Mesodermal cell (in vitro differentiated cells): ENCODE results near the gene PRR16.
"Not testable (repeated sequence)": the region's sequence is repeated elsewhere in the genome, so short reads cannot be mapped to it uniquely, and the experiment has no call there.

ENCODE experiments used
- H3K27ac ChIP-seq: 2 replicates; pipeline ENCODE4 v1.7.0; 2013; ENCODE audit warnings: mild to moderate bottlenecking, low read depth, low read length, moderate library complexity; ENCODE audit not compliant: severe bottlenecking
- H3K36me3 ChIP-seq: 2 replicates; pipeline ENCODE4 v1.7.1; 2013; ENCODE audit warnings: mild to moderate bottlenecking, low read length, moderate library complexity; ENCODE audit not compliant: control insufficient read depth, insufficient read depth
- H3K4me1 ChIP-seq: one replicate; pipeline ENCODE4 v1.7.1; 2013; ENCODE audit warnings: mild to moderate bottlenecking, low read length; ENCODE audit not compliant: insufficient read depth, control insufficient read depth, poor library complexity, severe bottlenecking
- H3K4me3 ChIP-seq: 2 replicates; pipeline ENCODE4 v1.7.0; 2013; ENCODE audit warnings: low read length, control low read depth, mild to moderate bottlenecking; ENCODE audit not compliant: insufficient read depth, poor library complexity, severe bottlenecking; ENCODE audit errors: extremely low read depth
- H3K9me3 ChIP-seq: 2 replicates; pipeline ENCODE4 v1.7.1; 2013; ENCODE audit warnings: mild to moderate bottlenecking, low read length, moderate library complexity; ENCODE audit not compliant: control insufficient read depth
- WGBS, 2 experiments: methylation state at CpG; one replicate each; pipeline ENCODE4 v1.1.5; 2013; ENCODE audit warnings: missing lambda C conversion rate in 2 of 2; ENCODE audit not compliant: insufficient coverage in 2 of 2; 5-methylcytosine and 5-hydroxymethylcytosine counted together

PRR16 gene

GRCh38 chr5:120684213-120684612 is 220.1 kb downstream of the PRR16 start:
- Histone ChIP-seq H3K27ac (peak overlapping the region; percentile 29), H3K36me3 (no peaks in the 10 kb centered on the region), H3K4me1 (peaks cover 27% of the 10 kb centered on the region), H3K4me3 (no peak overlapping the region), H3K9me3 (no peaks in the 10 kb centered on the region)
- 100% methylated on average over 1 of the region's 2 CpGs for WGBS, 2 experiments

- 38 to 71% methylated on average over 1 of the region's 2 CpGs for WGBS, 2 experiments
- Histone ChIP-seq H3K4me1 (peaks cover 27% of the 10 kb centered on the region), H3K36me3 (no peaks in the 10 kb centered on the region), H3K27ac (no peak overlapping the region), H3K4me3 (no peak overlapping the region), H3K9me3 (no peaks in the 10 kb centered on the region)
Observed at GRCh38 chr5:120684749-120685415, 220.8 kb downstream of the PRR16 start.

DNA sequence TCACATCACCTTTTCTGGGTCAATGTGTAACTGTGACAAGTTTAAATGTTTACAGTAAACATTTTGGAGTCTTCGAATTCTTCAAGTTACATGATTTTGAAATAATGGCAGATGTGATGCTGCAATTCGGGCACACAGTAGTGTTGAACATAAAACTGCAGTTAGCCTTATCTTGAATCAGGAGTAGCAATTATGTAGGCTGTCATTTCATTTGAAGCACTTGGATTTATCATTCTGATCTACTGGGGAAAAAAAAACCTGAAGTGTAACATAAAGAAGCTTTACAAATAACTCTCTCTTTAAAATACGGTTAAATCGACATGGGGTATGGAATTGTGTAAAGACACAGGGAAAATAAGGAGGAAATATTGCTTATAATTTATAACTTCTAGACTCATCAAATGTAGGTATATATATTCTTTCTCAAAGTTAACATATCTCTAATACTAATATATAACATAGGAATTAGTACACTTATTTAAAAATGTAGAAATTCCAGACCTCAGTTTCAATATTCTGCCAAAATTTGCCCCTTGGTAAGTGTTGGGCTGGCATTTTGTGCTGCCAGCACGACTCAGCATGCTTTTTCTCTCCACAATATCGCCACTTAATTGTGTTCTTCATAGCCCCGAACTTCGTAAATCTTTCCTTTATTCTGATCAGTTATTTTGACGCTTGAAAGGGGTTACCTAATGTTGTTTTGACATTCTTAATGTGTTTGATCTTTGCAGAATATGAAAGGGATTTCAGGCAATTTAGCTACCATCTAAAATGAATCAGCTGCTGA is 226.7 kb downstream of the PRR16 start:
- WGBS, 2 experiments, result 71 to 84% methylated on average over 5 to 6 of the region's 9 CpGs
- no peak overlapping the region for H3K27ac ChIP-seq
- no peaks in the 10 kb centered on the region for H3K9me3 ChIP-seq
- no peak overlapping the region for H3K4me3 ChIP-seq
- H3K4me1 ChIP-seq, result no peaks in the 10 kb centered on the region
- H3K36me3 ChIP-seq, result no peaks in the 10 kb centered on the region

DNA sequence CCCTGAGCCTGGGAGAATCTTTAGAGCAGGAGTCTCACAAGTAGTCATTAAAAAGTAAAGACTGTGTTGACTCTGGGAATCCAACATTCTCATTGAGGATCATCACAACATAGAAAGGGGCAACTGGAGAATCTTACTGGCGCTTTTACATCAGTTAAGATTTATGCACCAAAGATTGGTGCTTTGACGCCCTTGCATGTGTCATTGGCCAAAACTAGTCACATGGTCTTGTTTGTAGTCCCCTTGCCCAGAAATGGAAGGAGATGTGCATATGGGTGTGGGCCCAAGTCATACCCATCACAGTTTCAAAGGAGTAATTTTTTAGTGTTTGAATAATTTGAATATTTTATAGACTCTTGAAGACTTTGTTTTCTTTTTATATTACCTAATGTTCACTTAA is 228.2 kb downstream of the PRR16 start:
- Histone ChIP-seq H3K36me3 (no peaks in the 10 kb centered on the region), H3K27ac (no peak overlapping the region), H3K4me1 (no peaks in the 10 kb centered on the region), H3K9me3 (no peaks in the 10 kb centered on the region), H3K4me3 (no peak overlapping the region)
- 94 to 100% methylated on average over 2 of the region's 2 CpGs for WGBS, 2 experiments

GRCh38 chr5:120695368-120695880 is 231.3 kb downstream of the PRR16 start:
- H3K36me3 ChIP-seq, result no peaks in the 10 kb centered on the region
- H3K9me3 ChIP-seq, result no peaks in the 10 kb centered on the region
- H3K4me3 ChIP-seq, result no peak overlapping the region
- H3K4me1 ChIP-seq, result no peaks in the 10 kb centered on the region
- WGBS, 2 experiments, result 90 to 93% methylated on average over 2 to 3 of the region's 4 CpGs
- H3K27ac ChIP-seq, result no peak overlapping the region

DNA sequence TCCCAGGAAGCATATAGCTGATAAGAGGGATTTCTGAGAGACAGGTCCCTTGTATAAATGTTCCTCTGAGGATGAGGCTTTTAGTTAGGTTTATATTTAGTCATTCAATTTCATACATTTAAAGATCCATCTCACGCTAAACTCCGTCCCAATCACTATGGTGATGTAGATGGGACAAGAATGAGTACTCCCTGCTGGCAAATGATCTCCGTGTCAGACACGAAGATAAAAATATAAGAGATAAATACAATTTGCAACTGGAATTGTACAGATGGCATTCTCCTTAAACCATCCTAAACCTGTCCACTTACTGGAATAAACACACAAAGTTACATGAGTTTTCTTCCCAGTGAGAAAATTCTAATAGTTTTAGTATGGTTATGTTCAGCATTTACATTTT is 233.0 kb downstream of the PRR16 start:
- Histone ChIP-seq H3K4me1 (no peaks in the 10 kb centered on the region), H3K27ac (no peak overlapping the region), H3K9me3 (no peaks in the 10 kb centered on the region), H3K36me3 (no peaks in the 10 kb centered on the region), H3K4me3 (no peak overlapping the region)
- WGBS, 2 experiments, result no CpG with 5 or more reads among the region's 4 CpGs

GRCh38 chr5:120697670-120698327 is 233.7 kb downstream of the PRR16 start:
- not testable (repeated sequence) for H3K36me3 ChIP-seq, H3K9me3 ChIP-seq, H3K27ac ChIP-seq, H3K4me3 ChIP-seq, H3K4me1 ChIP-seq
- WGBS, 2 experiments, result 49 to 55% methylated on average over 4 to 6 of the region's 13 CpGs

- H3K27ac ChIP-seq, H3K4me3 ChIP-seq, H3K4me1 ChIP-seq, H3K9me3 ChIP-seq, H3K36me3 ChIP-seq: not testable (repeated sequence)
- 59% methylated on average over 4 of the region's 12 CpGs; no CpG with 5 or more reads in 1 of the 2 experiments for whole genome bisulfite sequencing, 2 experiments
Observed at GRCh38 chr5:120700653-120701052, 236.6 kb downstream of the PRR16 start.

DNA sequence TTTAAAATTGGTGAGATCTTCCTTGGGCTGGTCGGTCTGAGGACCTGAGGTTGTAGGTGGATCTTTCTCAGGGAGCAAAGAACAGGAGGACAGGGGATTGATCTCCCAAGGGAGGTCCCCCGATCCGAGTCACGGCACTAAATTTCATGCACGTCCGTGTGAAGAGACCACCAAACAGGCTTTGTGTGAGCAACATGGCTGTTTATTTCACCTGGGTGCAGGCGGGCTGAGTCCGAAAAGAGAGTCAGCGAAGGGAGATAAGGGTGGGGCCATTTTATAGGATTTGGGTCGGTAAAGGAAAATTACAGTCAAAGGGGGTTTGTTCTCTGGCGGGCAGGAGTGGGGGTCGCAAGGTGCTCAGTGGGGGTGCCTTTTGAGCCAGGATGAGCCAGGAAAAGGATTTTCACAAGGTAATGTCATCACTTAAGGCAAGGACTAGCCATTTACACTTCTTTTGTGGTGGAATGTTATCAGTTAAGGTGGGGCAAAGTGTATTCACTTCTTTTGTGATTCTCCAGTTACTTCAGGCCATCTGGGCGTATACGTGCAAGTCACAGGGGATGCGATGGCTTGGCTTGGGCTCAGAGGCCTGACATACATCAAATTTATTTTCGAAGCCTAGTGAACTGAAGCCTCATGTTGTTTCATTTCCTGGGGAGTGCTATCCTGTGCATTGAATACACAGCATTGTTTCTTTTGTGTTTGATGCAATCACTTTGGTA is 238.9 kb downstream of the PRR16 start:
- not testable (repeated sequence) for H3K36me3 ChIP-seq, H3K4me1 ChIP-seq, H3K9me3 ChIP-seq, H3K27ac ChIP-seq, H3K4me3 ChIP-seq
- WGBS, 2 experiments, result 31 to 54% methylated on average over 4 of the region's 16 CpGs

DNA sequence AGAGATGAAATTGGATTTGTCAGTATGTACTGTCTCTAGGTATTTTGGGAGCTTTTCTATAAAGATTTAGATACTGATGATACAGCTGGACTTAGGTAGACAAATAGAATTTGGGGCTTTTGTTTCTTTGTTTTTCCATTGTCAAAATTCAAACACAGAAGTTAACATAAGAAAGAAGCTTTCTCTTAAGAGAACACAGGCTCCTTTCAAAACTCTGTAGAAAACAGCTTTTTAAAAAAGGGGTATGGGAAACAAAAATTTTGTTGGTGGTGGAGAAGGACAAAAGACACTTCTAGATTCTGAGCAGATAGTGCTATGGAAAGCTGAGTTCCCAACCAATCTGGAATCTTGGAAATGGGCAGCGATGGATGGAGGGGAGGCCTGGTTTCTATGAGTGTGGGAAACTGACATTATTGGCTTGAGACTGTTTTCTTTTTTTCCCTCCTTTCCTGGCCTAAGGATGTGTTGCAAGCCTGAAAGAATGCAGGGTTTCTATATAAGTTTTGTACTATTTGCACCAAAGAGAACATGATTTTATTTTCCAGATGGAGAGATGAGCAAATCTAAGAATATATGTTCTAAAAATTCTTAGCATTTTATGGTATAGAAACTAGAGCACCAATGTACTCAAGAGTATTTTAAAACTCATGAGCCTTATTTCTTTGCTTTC is 240.0 kb downstream of the PRR16 start:
- peaks cover 3% of the 10 kb centered on the region for H3K4me1 ChIP-seq
- 20% methylated on average over 1 of the region's 1 CpG for WGBS, 2 experiments
- H3K27ac ChIP-seq, result no peak overlapping the region
- H3K9me3 ChIP-seq, result no peaks in the 10 kb centered on the region
- no peaks in the 10 kb centered on the region for H3K36me3 ChIP-seq
- no peak overlapping the region for H3K4me3 ChIP-seq
